Smooth muscle cell (in vitro differentiated cells): ENCODE results near the gene LMTK2. TPM values are rescaled to one million over a fixed set of nuclear protein-coding genes. Genes with fewer than 3 reads are reported as not detected.

Experiments
- DNase-seq: peaks from one replicate; lab custom pipeline; 2025; ENCODE audit not compliant: unreplicated experiment; lab: John Stamatoyannopoulos, UW
- H2AFZ ChIP-seq: fragments of 200-600 bp; sonication (generic); 2 replicates; pipeline ENCODE4 v1.6.0; 2016; ENCODE audit warnings: antibody characterized with exemption, low read depth, mild to moderate bottlenecking
- H3F3A ChIP-seq: fragments of 200-600 bp; sonication (generic); 2 replicates; pipeline ENCODE4 v1.6.0; 2017; ENCODE audit warnings: antibody characterized with exemption, low read depth
- H3K27ac ChIP-seq: fragments of 200-600 bp; sonication (generic); 2 replicates; pipeline ENCODE4 v1.5.1; 2016; ENCODE audit warnings: low read depth, mild to moderate bottlenecking
- H3K27me3 ChIP-seq: fragments of 200-600 bp; sonication (generic); 2 replicates; pipeline ENCODE4 v1.6.1; 2016; ENCODE audit warnings: low read depth, mild to moderate bottlenecking
- H3K36me3 ChIP-seq: fragments of 200-600 bp; sonication (generic); 2 replicates; pipeline ENCODE4 v1.5.1; 2016; ENCODE audit warnings: low read depth
- H3K4me1 ChIP-seq: fragments of 200-600 bp; sonication (generic); 2 replicates; pipeline ENCODE4 v1.5.1; 2016; ENCODE audit warnings: low read depth
- H3K4me2 ChIP-seq: fragments of 200-600 bp; sonication (generic); 2 replicates; pipeline ENCODE4 v1.6.0; 2016; ENCODE audit warnings: mild to moderate bottlenecking
- H3K4me3 ChIP-seq: fragments of 200-600 bp; sonication (generic); 2 replicates; pipeline ENCODE4 v1.5.1; 2016; ENCODE audit warnings: mild to moderate bottlenecking
- H3K79me2 ChIP-seq: fragments of 200-600 bp; sonication (generic); 2 replicates; pipeline ENCODE4 v1.6.0; 2016; ENCODE audit warnings: low read depth, mild to moderate bottlenecking
- H3K9ac ChIP-seq: fragments of 200-600 bp; sonication (generic); 2 replicates; pipeline ENCODE4 v1.6.0; 2016; ENCODE audit warnings: low read depth
- H3K9me3 ChIP-seq: fragments of 200-600 bp; sonication (generic); replicated peaks from 2 replicates; pipeline ENCODE4 v1.5.1; 2016; ENCODE audit warnings: low read depth
- H4K20me1 ChIP-seq: fragments of 200-600 bp; sonication (generic); 2 replicates; pipeline ENCODE4 v1.6.0; 2016; ENCODE audit warnings: low read depth
- WGBS: methylation state at CpG from one replicate; pipeline ENCODE4 v1.1.7; 2016; ENCODE audit warnings: low lambda C conversion rate; 5-methylcytosine and 5-hydroxymethylcytosine counted together
- polyA plus RNA-seq: library from polyadenylated mRNA; unstranded; fragments of >200 nt; fragmentation: Nextera tagmentation; extraction: Ambion mirVana; gene quantifications from 2 replicates; pipeline ENCODE4 v1.2.1, GENCODE V29; 2016
- total RNA-seq: library from RNA; depleted of rRNA; stranded (reverse); fragments of >200 nt; gene quantifications from 2 replicates; pipeline ENCODE4 v1.2.3, GENCODE V29; 2014
- TF ChIP-seq, protein P1 (sequence below): fragments of 200-600 bp; sonication (generic); IDR thresholded peaks from 2 replicates; pipeline ENCODE4 v1.5.1; 2017; ENCODE audit warnings: borderline replicate concordance, mild to moderate bottlenecking, antibody characterized with exemption; ENCODE audit not compliant: insufficient read depth, poor library complexity, severe bottlenecking

The LMTK2 gene
- total and polyA plus RNA-seq, 2 experiments from 2014 or later, result 3.0 to 8.7 TPM

DNA sequence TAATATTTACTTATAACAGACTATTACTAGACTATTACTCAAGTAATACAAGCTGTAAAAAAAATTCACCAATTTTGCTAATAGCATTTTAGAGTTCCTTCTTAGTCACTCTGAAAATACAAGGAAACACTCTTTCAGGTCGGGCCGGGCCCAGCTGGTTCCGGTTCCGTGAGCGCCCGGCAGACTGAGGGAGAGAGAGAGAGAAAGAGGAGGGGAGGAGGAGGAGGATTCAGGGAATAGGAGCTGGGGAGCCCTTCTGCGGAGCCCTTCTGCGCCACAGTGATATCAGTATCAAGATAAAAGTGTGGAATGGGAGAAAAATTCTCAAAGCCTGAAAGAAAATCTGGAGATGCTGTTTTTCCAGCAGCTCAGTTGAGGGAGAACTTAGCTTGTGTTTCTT is 74.1 kb downstream of the LMTK2 start:
- Histone ChIP-seq H3K9me3 (no peaks in the 10 kb centered on the region), H2AFZ (no peak overlapping the region), H3K27me3 (no peaks in the 10 kb centered on the region), H3K9ac (no peak overlapping the region), H3K4me3 (no peak overlapping the region), H3K4me1 (no peaks in the 10 kb centered on the region), H3K36me3 (no peaks in the 10 kb centered on the region), H3K4me2 (no peak overlapping the region), H3K79me2 (no peaks in the 10 kb centered on the region), H4K20me1 (no peaks in the 10 kb centered on the region), H3F3A (no peaks in the 10 kb centered on the region), H3K27ac (no peak overlapping the region)
- no peak for DNase-seq
- 93% methylated on average over 8 of the region's 8 CpGs for WGBS
- TF ChIP-seq, protein P1, sequence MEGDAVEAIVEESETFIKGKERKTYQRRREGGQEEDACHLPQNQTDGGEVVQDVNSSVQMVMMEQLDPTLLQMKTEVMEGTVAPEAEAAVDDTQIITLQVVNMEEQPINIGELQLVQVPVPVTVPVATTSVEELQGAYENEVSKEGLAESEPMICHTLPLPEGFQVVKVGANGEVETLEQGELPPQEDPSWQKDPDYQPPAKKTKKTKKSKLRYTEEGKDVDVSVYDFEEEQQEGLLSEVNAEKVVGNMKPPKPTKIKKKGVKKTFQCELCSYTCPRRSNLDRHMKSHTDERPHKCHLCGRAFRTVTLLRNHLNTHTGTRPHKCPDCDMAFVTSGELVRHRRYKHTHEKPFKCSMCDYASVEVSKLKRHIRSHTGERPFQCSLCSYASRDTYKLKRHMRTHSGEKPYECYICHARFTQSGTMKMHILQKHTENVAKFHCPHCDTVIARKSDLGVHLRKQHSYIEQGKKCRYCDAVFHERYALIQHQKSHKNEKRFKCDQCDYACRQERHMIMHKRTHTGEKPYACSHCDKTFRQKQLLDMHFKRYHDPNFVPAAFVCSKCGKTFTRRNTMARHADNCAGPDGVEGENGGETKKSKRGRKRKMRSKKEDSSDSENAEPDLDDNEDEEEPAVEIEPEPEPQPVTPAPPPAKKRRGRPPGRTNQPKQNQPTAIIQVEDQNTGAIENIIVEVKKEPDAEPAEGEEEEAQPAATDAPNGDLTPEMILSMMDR, result no peak

DNA sequence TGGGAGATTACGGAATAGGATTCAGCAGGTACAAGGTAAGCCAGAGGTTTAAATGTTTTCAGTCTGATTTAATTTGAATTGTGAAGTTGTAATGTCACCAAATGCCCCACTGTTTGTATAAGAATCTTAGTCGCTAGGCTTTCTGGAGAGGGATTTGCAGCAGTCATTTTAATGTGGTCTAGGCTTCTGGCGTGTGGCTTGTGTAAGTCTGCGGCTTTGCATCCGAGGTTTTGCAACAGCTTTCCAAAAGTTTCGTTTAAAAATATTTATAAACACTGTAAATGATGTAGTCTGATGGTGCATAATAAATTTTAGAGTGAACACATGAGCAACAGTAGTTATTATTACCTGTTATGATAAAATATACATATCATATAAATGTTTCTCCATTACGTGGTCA is 78.4 kb downstream of the LMTK2 start:
- no peak overlapping the region for H2AFZ ChIP-seq
- TF ChIP-seq, protein P1, result no peak
- H3K36me3 ChIP-seq, result no peaks in the 10 kb centered on the region
- H3K4me3 ChIP-seq, result no peak overlapping the region
- peak overlapping the region; percentile 41 for H3K4me2 ChIP-seq
- H4K20me1 ChIP-seq, result no peaks in the 10 kb centered on the region
- 59% methylated on average over 7 of the region's 7 CpGs for WGBS
- no peaks in the 10 kb centered on the region for H3K79me2 ChIP-seq
- no peak overlapping the region for H3K9ac ChIP-seq
- H3K27me3 ChIP-seq, result no peaks in the 10 kb centered on the region
- no peaks in the 10 kb centered on the region for H3K4me1 ChIP-seq
- H3F3A ChIP-seq, result no peaks in the 10 kb centered on the region
- no peaks in the 10 kb centered on the region for H3K9me3 ChIP-seq
- no peak for DNase-seq
- peak overlapping the region; percentile 76 for H3K27ac ChIP-seq

DNA sequence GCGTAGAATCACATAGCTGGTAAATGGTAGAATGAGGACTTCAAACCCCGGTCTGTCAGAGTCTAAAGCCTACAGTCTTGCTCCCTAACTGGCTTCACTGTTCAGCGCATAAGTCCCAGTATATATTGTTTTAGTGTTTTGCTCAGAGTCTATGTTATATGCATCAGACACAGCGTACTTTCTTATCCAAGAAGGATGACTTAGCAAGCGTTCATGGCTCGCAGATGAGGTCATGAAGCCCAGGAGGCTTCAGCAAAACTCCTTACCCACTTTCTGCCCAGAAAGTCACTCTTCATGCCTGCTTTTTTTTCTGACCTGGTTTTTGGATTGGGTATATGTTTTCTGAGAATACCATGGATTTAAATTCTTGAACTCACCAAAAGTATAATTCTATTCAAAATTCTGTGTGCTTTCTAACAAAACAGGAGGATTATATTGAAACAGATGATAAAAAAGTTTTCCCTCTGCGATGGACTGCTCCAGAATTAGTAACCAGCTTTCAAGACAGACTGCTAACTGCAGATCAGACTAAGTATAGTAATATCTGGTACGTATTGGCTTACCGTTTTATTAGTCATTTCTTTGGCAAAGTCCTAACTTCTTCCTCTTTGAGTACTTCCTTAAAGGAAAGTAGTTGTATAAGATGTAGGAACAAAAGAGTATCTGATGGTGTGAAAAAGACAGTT is 79.9 kb downstream of the LMTK2 start:
- no peaks in the 10 kb centered on the region for H3K9me3 ChIP-seq
- H3K79me2 ChIP-seq, result no peaks in the 10 kb centered on the region
- no peak for DNase-seq
- H3K4me3 ChIP-seq, result no peak overlapping the region
- H3K9ac ChIP-seq, result peak overlapping the region; percentile 8
- no peaks in the 10 kb centered on the region for H3F3A ChIP-seq
- no peaks in the 10 kb centered on the region for H3K27me3 ChIP-seq
- H3K36me3 ChIP-seq, result no peaks in the 10 kb centered on the region
- WGBS, result 59% methylated on average over 9 of the region's 9 CpGs
- H3K4me2 ChIP-seq, result peak overlapping the region; percentile 61
- H4K20me1 ChIP-seq, result no peaks in the 10 kb centered on the region
- H3K4me1 ChIP-seq, result no peaks in the 10 kb centered on the region
- H2AFZ ChIP-seq, result no peak overlapping the region
- H3K27ac ChIP-seq, result peak overlapping the region; percentile 76
- TF ChIP-seq, protein P1, result no peak

DNA sequence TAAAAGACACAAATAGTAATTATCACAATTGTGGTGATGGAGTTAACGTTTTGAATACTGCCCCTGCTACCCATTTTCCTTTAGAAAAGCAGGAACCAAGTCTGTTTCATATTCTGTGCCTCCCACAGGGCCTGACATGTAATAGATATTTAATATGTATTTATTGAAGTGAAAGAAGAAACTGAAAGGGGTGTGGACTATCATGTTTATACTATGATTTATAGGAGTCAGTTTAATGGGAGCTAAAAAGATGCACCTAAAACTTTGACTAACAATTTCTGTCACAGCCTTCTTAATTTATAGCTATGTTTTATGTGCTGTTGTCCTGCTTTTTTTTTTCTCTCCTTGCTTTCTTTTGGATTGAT is 80.5 kb downstream of the LMTK2 start:
- H3K4me3 ChIP-seq, result no peak overlapping the region
- no peaks in the 10 kb centered on the region for H4K20me1 ChIP-seq
- H3K36me3 ChIP-seq, result no peaks in the 10 kb centered on the region
- H3K4me2 ChIP-seq, result peak overlapping the region; percentile 61
- H3F3A ChIP-seq, result no peaks in the 10 kb centered on the region
- no peaks in the 10 kb centered on the region for H3K9me3 ChIP-seq
- H3K9ac ChIP-seq, result peak overlapping the region; percentile 8
- H3K79me2 ChIP-seq, result no peaks in the 10 kb centered on the region
- no peaks in the 10 kb centered on the region for H3K4me1 ChIP-seq
- TF ChIP-seq, protein P1, result no peak
- WGBS, result 80% methylated on average over 1 of the region's 1 CpG
- H3K27ac ChIP-seq, result peak overlapping the region; percentile 76
- H3K27me3 ChIP-seq, result no peaks in the 10 kb centered on the region
- H2AFZ ChIP-seq, result no peak overlapping the region
- DNase-seq, result no peak
